ENCODE measurements around the gene DHRS12.

- TF ChIP-seq POLR2A (IDR thresholded peaks at IDR 0.05) (no peak), CTCF (IDR thresholded peaks at IDR 0.05) (no peak), POLR2AphosphoS5 (IDR thresholded peaks at IDR 0.05) (no peak), EP300 (IDR thresholded peaks at IDR 0.05) (no peak)
These were observed 38.8 kb downstream of the DHRS12 start for GRCh38 chr13:51765142-51765515.

Data from suprapubic skin (tissue), 4 donors.